Nephron progenitor cell (in vitro differentiated cells): ENCODE results near the gene CUZD1.
"Not testable (repeated sequence)": the region's sequence is repeated elsewhere in the genome, so short reads cannot be mapped to it uniquely, and the experiment has no call there.

ENCODE experiments used
- DNase-seq: peaks from one replicate; pipeline ENCODE4 v3.0.0; 2021
- H3K27ac Mint-ChIP-seq: 2 replicates; pipeline ENCODE4 v1.8.0; 2021; ENCODE audit warnings: mild to moderate bottlenecking, moderate library complexity, mixed read lengths
- H3K27me3 Mint-ChIP-seq: 2 replicates; pipeline ENCODE4 v1.8.0; 2021; ENCODE audit warnings: mild to moderate bottlenecking, low read depth, mixed read lengths; ENCODE audit not compliant: poor library complexity
- H3K36me3 Mint-ChIP-seq: 2 replicates; pipeline ENCODE4 v1.8.0; 2021; ENCODE audit warnings: low read depth, mixed read lengths
- H3K4me1 Mint-ChIP-seq: 2 replicates; pipeline ENCODE4 v1.8.0; 2021; ENCODE audit warnings: mixed read lengths
- H3K4me3 Mint-ChIP-seq: 2 replicates; pipeline ENCODE4 v1.8.0; 2021; ENCODE audit warnings: mild to moderate bottlenecking, moderate library complexity, mixed read lengths
- H3K9me3 Mint-ChIP-seq: 2 replicates; pipeline ENCODE4 v1.8.0; 2021; ENCODE audit warnings: mild to moderate bottlenecking, moderate library complexity, mixed read lengths
- TF ChIP-seq, protein P1 (sequence below): fragments of 200-600 bp; sonication (generic); IDR thresholded peaks from 2 replicates; pipeline ENCODE4 v1.5.0; 2021; ENCODE audit warnings: antibody characterized with exemption

CUZD1 gene

GRCh38 chr10:122878799-122879338, 33.2 kb upstream of the CUZD1 start:
- no peaks in the 10 kb centered on the region for H3K36me3 Mint-ChIP-seq
- no peaks in the 10 kb centered on the region for H3K9me3 Mint-ChIP-seq
- TF ChIP-seq, protein P1, sequence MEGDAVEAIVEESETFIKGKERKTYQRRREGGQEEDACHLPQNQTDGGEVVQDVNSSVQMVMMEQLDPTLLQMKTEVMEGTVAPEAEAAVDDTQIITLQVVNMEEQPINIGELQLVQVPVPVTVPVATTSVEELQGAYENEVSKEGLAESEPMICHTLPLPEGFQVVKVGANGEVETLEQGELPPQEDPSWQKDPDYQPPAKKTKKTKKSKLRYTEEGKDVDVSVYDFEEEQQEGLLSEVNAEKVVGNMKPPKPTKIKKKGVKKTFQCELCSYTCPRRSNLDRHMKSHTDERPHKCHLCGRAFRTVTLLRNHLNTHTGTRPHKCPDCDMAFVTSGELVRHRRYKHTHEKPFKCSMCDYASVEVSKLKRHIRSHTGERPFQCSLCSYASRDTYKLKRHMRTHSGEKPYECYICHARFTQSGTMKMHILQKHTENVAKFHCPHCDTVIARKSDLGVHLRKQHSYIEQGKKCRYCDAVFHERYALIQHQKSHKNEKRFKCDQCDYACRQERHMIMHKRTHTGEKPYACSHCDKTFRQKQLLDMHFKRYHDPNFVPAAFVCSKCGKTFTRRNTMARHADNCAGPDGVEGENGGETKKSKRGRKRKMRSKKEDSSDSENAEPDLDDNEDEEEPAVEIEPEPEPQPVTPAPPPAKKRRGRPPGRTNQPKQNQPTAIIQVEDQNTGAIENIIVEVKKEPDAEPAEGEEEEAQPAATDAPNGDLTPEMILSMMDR: no peak
- peaks cover under 1% of the 10 kb centered on the region for H3K27me3 Mint-ChIP-seq
- H3K4me3 Mint-ChIP-seq: no peak overlapping the region
- H3K4me1 Mint-ChIP-seq: no peaks in the 10 kb centered on the region
- H3K27ac Mint-ChIP-seq: no peak overlapping the region
- no peak for DNase-seq

DNA sequence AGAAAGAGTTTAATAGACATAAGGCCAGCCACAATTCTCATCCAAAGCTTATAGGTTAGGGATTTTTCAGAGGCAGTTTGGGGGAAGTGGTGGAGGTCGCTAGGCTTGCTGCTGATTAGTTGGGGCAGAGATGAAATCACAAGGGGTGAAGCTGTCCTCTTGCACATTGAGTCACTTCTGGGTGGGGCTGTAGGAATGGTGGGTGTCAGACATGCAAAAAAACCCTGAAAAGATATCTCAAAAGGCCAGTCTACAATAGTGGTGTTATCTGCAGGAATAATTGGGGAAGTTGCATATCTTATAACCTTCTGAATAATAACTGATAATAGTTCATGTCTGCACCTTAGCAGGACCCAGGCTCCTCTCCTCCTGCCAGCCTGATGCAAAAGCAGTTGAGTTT, 31.6 kb upstream of the CUZD1 start:
- H3K27ac Mint-ChIP-seq: no peak overlapping the region
- no peak for DNase-seq
- H3K4me1 Mint-ChIP-seq: no peaks in the 10 kb centered on the region
- no peak overlapping the region for H3K4me3 Mint-ChIP-seq
- no peaks in the 10 kb centered on the region for H3K36me3 Mint-ChIP-seq
- no peaks in the 10 kb centered on the region for H3K9me3 Mint-ChIP-seq
- peaks cover 5% of the 10 kb centered on the region for H3K27me3 Mint-ChIP-seq
- TF ChIP-seq, protein P1: no peak

DNA sequence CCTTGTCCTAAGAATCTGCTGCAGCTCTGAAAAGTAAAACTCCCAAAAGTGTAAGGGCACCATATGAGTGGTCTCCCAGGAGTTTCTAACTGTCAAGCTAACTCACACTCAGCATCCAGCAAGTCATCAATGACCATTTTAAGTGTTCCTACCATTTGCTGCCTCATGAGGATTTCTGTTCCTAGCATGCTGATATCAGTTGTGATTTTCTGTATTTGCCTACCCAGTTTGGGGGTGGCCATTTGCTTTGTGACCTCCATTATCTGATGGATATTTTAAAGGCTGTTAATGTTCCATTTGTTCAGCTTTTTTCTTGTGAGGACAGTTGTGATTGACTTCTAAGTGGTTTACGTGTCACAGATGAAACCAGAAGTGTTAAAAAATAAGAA, 30.8 kb upstream of the CUZD1 start:
- TF ChIP-seq, protein P1: no peak
- H3K27me3 Mint-ChIP-seq: peaks cover 5% of the 10 kb centered on the region
- no peaks in the 10 kb centered on the region for H3K9me3 Mint-ChIP-seq
- no peak overlapping the region for H3K4me3 Mint-ChIP-seq
- H3K36me3 Mint-ChIP-seq: no peaks in the 10 kb centered on the region
- no peak overlapping the region for H3K27ac Mint-ChIP-seq
- H3K4me1 Mint-ChIP-seq: no peaks in the 10 kb centered on the region
- DNase-seq: no peak

DNA sequence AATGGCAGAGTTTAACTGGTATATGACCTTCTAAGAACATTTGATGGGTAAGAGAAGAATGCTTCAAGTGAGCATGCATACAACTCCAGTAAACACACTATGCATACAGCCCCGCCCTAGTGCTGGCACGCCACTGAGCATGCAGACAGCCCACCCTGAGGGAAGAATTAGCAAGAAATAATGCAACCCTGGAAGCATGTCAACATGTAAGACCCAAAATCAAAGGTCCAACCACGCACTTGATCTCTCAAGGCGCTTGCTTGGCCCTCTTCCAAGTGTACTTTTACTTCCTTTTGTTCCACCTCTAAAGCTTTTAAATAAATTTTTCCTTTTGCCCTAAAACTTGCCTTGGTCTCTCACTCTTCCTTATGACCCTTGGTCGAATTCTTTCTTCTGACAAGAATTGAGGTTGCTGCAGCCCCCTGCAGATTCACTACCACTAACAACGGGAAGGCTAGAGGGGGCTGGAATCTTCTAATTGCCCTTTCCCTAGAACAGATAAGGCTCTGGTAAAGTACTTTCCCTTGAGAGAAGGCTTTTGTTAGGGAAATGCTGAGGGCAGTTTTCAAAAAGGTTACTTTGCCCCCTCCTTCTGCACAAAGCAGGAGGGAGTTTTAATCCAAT, 30.3 kb upstream of the CUZD1 start:
- no peak for DNase-seq
- no peak overlapping the region for H3K27ac Mint-ChIP-seq
- H3K4me1 Mint-ChIP-seq: no peaks in the 10 kb centered on the region
- TF ChIP-seq, protein P1: no peak
- H3K4me3 Mint-ChIP-seq: no peak overlapping the region
- H3K9me3 Mint-ChIP-seq: no peaks in the 10 kb centered on the region
- no peaks in the 10 kb centered on the region for H3K36me3 Mint-ChIP-seq
- H3K27me3 Mint-ChIP-seq: peaks cover 5% of the 10 kb centered on the region

- not testable (repeated sequence) for H3K4me3 Mint-ChIP-seq, H3K4me1 Mint-ChIP-seq, H3K27ac Mint-ChIP-seq, DNase-seq, H3K36me3 Mint-ChIP-seq, H3K27me3 Mint-ChIP-seq
- peaks cover 28% of the 10 kb centered on the region for H3K9me3 Mint-ChIP-seq
Observed at GRCh38 chr10:122871947-122872346, 26.3 kb upstream of the CUZD1 start.

DNA sequence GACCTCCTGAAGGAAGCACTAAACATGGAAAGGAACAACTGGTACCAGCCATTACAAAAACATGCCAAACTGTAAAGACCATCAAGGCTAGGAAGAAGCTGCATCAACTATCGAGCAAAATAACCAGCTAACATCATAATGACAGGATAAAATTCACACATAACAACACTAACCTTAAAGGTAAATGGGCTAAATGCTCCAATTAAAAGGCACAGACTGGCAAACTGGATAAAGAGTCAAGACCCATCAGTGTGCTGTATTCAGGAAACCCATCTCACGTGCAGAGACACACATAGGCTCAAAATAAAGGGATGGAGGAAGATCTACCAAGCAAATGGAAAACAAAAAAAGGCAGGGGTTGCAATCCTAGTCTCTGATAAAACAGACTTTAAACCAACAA, 23.1 kb upstream of the CUZD1 start:
- not testable (repeated sequence) for H3K36me3 Mint-ChIP-seq, H3K27me3 Mint-ChIP-seq, H3K4me1 Mint-ChIP-seq, H3K4me3 Mint-ChIP-seq, H3K27ac Mint-ChIP-seq, DNase-seq
- peaks cover 37% of the 10 kb centered on the region for H3K9me3 Mint-ChIP-seq

DNA sequence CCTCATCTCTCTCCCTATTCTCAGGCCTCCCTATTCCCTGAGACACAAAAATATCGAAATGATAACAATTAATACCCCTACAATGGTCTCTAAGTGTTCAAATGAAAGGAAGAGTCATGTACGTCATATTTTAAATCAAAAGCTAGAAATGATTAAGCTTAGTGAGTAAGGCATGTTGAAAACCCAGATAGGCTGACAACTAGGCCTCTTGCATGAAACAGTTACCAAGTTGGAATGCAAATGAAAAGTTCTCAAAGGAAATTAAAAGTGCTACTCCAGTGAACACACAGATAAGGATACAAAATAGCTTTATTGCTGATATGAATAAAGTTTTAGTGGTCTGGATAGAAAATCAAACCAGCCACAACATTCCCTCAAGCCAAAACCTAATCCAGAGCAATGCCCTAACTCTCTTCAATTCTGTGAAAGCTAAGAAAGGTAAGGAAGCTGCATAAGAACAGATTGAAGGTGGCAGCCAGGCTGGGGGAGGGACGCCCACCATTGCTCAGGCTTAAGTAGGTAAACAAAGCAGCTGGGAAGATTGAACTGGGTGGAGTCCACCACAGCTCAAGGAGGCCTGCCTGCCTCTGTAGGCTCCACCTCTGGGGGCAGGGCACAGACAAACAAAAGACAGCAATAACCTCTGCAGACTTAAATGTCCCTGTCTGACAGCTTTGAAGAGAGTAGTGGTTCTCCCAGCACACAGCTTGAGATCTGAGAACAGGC, 21.3 kb upstream of the CUZD1 start:
- H3K27me3 Mint-ChIP-seq, H3K4me1 Mint-ChIP-seq, H3K4me3 Mint-ChIP-seq, DNase-seq, H3K27ac Mint-ChIP-seq, H3K36me3 Mint-ChIP-seq: not testable (repeated sequence)
- H3K9me3 Mint-ChIP-seq: peaks cover 37% of the 10 kb centered on the region
